Central memory CD8-positive, alpha-beta T cell (primary cell): ENCODE data around the gene SERINC5.
"Not testable (repeated sequence)": the region's sequence is repeated elsewhere in the genome, so short reads cannot be mapped to it uniquely, and the experiment has no call there.

Source experiments
- ATAC-seq: fragments of 150-1000 bp; cut with Tn5 transposase; replicated peaks from 2 replicates; pipeline ENCODE4 v1.10.0; 2022; ENCODE audit warnings: mild to moderate bottlenecking, moderate FRiP score, moderate number of reproducible peaks; ENCODE audit not compliant: poor library complexity, severe bottlenecking; ENCODE audit errors: extremely low read depth
- DNase-seq, 2 donors: peaks; one replicate each; pipeline ENCODE4 v3.0.0; 2021; ENCODE audit warnings: low spot score in 2 of 2
- H3K27ac Mint-ChIP-seq: one replicate; pipeline ENCODE4 v1.8.0; 2022; ENCODE audit warnings: low read depth, mild to moderate bottlenecking, moderate library complexity, mixed read lengths
- H3K27me3 Mint-ChIP-seq: one replicate; pipeline ENCODE4 v1.8.0; 2022; ENCODE audit warnings: mixed read lengths
- H3K36me3 Mint-ChIP-seq: one replicate; pipeline ENCODE4 v1.8.0; 2022; ENCODE audit warnings: mild to moderate bottlenecking, moderate library complexity, mixed read lengths; ENCODE audit not compliant: insufficient read depth
- H3K4me1 Mint-ChIP-seq: one replicate; pipeline ENCODE4 v1.8.0; 2022; ENCODE audit warnings: mixed read lengths
- H3K4me3 Mint-ChIP-seq: one replicate; pipeline ENCODE4 v1.8.0; 2022; ENCODE audit warnings: mild to moderate bottlenecking, moderate library complexity, mixed read lengths
- H3K9me3 Mint-ChIP-seq: one replicate; pipeline ENCODE4 v1.8.0; 2022; ENCODE audit warnings: mixed read lengths

The SERINC5 gene

DNA sequence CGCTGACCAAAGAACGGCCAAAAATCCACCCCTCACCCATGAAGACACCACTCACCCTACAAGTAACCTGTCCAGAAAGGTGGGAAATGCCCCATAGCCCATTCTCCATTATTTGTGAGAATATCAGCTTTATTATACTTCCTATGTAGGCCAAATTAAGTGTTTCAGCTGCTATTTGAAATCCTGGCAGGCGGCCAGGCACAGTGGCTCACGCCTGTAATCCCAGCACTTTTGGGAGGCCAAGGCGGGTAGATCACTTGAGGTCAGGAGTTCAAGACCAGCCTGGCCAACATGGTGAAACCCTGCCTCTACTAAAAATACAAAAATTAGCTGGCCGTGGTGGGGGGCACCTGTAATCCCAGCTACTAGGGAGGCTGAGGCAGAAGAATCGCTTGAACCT, 54.1 kb downstream of the SERINC5 start:
- not testable (repeated sequence) for ATAC-seq, H3K27ac Mint-ChIP-seq, DNase-seq, H3K27me3 Mint-ChIP-seq, H3K4me3 Mint-ChIP-seq, H3K9me3 Mint-ChIP-seq
- Mint-ChIP-seq H3K4me1 (peaks cover 37% of the 10 kb centered on the region), H3K36me3 (peaks cover 15% of the 10 kb centered on the region)

DNA sequence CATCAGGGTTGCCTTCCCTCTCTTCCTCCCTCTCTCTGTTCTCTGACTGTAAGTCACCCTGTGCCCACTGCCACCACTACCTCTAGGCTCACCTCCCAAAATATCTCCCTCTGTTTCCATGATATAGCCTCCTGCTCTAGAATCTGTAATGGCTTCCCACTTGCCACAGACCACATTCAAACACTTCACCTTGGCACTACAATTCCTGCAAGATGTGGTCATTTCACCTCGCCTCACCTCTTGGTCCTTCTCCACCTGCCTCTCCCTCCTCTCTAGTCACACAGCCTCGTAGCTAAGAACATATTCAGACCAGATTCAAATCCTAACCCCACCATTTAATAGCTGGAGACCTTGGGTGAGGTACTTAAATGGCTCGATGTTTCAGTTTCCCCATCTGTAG, 56.9 kb downstream of the SERINC5 start:
- Mint-ChIP-seq H3K4me3 (no peak overlapping the region), H3K36me3 (peaks cover 14% of the 10 kb centered on the region), H3K9me3 (no peaks in the 10 kb centered on the region), H3K4me1 (peaks cover 23% of the 10 kb centered on the region), H3K27ac (peak overlapping the region; percentile 54), H3K27me3 (no peaks in the 10 kb centered on the region)
- no peak for ATAC-seq
- no peak for DNase-seq

DNA sequence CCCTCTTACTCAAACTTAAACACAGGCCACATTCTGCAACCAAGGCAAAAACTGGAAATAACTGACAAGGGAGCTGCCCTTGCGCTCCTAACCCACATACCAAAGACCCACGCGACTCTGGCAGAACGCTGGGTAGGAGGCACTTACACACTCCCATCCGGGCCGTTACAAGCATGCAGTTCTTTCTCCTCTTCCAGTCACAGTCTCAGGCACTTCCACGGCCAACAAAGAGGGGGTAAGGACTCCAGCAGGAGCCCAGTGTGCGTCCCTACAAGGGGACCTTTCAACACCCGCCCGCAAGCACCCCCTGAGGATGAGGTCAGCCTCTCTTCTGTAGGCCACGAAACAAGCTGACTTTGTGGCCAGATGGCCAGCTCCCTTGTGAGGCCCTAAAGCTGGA, 57.4 kb downstream of the SERINC5 start:
- H3K27ac Mint-ChIP-seq: no peak overlapping the region
- DNase-seq: no peak
- H3K9me3 Mint-ChIP-seq: no peaks in the 10 kb centered on the region
- peaks cover 29% of the 10 kb centered on the region for H3K4me1 Mint-ChIP-seq
- no peak overlapping the region for H3K4me3 Mint-ChIP-seq
- H3K36me3 Mint-ChIP-seq: peaks cover 14% of the 10 kb centered on the region
- H3K27me3 Mint-ChIP-seq: no peaks in the 10 kb centered on the region
- ATAC-seq: no peak

DNA sequence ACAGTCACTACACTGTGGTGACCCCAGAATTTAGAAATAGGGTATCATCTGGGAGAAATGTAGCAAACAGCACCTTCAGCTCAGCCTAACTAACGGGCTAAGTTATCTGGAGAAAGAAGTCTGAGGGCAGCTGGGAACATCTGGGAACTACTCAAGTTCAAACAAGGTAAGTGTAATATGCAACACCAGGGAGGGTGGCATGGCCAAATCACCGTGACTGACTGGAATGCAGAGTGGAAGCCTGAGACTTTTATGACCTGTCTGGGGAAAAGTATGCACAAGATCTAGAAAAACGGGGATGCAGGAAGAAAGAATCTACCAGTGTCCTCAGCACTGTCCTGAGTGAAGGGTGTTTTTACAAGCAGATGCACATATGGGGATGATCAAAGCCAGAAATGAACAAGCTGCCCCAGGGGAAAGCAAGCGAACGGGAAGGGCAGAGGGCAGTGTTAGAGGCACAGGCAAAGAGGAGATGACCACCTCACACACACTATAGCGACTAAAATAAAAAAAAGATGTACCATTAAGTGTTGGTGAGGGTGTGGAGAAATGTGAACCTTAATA, 59.9 kb downstream of the SERINC5 start:
- Mint-ChIP-seq H3K4me1 (peaks cover 52% of the 10 kb centered on the region), H3K9me3 (no peaks in the 10 kb centered on the region), H3K4me3 (no peak overlapping the region), H3K36me3 (peaks cover 13% of the 10 kb centered on the region), H3K27me3 (no peaks in the 10 kb centered on the region), H3K27ac (no peak overlapping the region)
- no peak for ATAC-seq
- DNase-seq: no peak

DNA sequence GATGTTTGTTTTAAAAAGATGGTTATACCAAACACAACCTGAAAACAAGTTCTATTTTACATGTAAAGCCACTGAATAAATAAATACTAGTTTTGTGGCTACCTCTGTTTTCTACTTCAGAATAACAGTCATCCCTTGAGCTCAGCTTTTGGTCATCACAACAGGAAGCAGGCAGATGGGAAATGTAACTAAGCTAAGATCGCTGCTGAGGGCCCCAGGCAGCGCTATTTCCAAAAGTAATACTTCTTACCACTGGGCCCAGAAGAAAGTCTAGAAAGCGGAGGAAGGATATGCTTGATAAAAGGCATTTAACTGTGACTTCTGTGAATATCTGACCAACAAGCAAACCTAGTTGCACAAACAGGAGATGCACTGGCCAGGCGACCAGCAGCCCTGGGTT, 61.4 kb downstream of the SERINC5 start:
- no peak for DNase-seq
- Mint-ChIP-seq H3K36me3 (peaks cover 10% of the 10 kb centered on the region), H3K4me3 (no peak overlapping the region), H3K27ac (no peak overlapping the region), H3K9me3 (no peaks in the 10 kb centered on the region), H3K4me1 (peaks cover 62% of the 10 kb centered on the region), H3K27me3 (no peaks in the 10 kb centered on the region)
- no peak for ATAC-seq

DNA sequence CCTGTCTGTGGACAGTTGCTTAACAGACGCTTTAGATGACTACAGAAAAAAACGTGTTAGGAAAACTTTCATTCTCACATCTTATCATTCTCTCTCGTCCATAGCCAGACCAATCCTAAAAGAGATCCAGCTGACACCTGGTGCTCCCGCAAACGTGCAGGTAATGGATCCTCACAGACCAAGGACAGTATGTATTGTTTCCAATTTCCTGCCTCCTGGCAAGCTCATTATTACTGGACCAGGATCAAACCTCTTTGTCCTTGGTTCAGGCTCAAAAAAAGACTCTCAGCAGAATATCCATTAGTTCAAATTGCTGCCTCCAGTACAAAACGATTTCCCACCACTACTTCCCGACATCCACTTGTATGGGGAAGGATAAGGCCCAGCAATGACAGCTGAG, 62.4 kb downstream of the SERINC5 start:
- no peak for ATAC-seq
- Mint-ChIP-seq H3K27me3 (no peaks in the 10 kb centered on the region), H3K4me1 (peaks cover 61% of the 10 kb centered on the region), H3K4me3 (peak overlapping the region; percentile 53), H3K27ac (peak overlapping the region; percentile 74), H3K9me3 (no peaks in the 10 kb centered on the region), H3K36me3 (peaks cover 10% of the 10 kb centered on the region)
- DNase-seq: no peak

DNA sequence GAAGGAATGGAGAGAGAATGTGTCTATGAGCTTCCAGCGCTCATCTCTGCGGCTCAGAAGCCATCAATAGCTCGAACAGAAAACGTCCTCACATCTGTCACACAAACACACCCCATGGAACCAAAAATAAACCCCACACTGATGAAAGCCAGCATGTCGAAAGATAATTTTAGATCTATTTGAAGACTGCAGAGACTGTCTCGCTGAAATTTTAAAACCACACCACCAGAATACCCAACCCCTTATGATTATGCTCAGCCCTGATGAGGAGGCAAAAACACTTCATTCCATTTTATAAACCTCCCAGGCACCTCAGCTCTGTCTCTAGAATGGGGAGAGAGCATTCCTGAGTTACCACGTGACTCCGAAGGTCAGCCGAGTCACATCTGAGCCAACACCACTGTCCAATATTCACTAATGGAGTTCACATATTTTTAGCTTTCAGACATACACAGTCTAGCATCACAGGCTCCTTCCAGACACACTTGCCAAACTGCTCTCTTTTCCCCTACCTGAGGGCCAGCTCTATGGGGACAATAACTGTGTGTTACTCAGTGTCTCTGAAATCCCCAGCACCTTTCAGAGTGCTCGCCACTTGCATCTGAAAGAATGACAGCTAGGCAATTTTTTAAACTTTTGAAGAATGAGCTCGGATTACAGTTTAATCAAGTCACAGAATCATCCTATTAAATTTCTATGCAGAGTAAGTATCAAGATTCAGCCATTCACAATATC, 63.2 kb downstream of the SERINC5 start:
- Mint-ChIP-seq H3K36me3 (peaks cover 10% of the 10 kb centered on the region), H3K4me3 (peak overlapping the region; percentile 53), H3K4me1 (peaks cover 58% of the 10 kb centered on the region), H3K27me3 (no peaks in the 10 kb centered on the region), H3K9me3 (no peaks in the 10 kb centered on the region), H3K27ac (peak overlapping the region; percentile 74)
- DNase-seq: no peak
- peak; percentile 38 for ATAC-seq

DNA sequence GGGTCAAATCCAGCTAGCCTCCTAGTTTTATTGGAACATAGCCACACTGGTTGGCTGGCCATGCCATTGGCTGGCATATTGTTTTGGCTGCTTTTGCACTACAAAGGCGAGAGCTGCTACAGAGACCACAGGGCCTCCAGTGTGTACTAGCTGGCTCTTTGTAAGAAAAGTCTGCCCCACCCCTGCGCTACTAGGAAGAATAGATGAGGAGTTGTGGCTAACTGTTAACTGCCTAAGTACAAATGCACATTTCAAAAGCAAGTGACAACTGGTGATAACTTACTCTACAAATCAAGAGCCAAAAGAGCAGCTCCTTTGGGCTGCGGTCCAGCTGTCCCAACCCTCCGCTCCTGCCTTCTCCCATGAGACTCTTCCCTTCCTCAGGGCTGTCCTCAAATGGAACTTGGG, 63.9 kb downstream of the SERINC5 start:
- ATAC-seq (peak; percentile 73), DNase-seq (no peak)
- H3K27me3 Mint-ChIP-seq: no peaks in the 10 kb centered on the region
- H3K36me3 Mint-ChIP-seq: peaks cover 8% of the 10 kb centered on the region
- peaks cover 64% of the 10 kb centered on the region for H3K4me1 Mint-ChIP-seq
- H3K9me3 Mint-ChIP-seq: no peaks in the 10 kb centered on the region
- H3K27ac Mint-ChIP-seq: peak overlapping the region; percentile 74
- peak overlapping the region; percentile 53 for H3K4me3 Mint-ChIP-seq

DNA sequence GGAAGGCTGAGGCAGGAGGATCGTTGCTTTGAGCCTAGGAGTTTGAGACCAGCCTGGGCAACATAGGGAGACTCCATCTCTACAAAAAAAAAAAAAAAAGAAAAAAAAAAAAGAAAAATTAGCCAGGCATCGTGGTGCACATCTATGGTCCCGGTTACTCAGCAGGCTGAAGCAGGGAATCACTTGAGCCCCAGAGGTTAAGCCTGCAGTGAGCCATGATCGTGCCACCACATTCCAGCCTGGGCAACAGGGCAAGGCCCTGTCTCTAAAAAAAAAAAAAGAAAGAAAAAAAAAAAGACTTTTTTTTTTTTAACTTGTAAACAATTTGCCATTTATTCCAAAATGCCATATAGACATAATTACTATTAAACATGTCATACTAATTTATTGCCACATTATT, 64.5 kb downstream of the SERINC5 start:
- Mint-ChIP-seq H3K27me3 (no peaks in the 10 kb centered on the region), H3K36me3 (peaks cover 6% of the 10 kb centered on the region), H3K27ac (peak overlapping the region; percentile 82), H3K4me1 (peaks cover 69% of the 10 kb centered on the region), H3K4me3 (peak overlapping the region; percentile 53), H3K9me3 (no peaks in the 10 kb centered on the region)
- no peak for DNase-seq
- ATAC-seq: no peak

DNA sequence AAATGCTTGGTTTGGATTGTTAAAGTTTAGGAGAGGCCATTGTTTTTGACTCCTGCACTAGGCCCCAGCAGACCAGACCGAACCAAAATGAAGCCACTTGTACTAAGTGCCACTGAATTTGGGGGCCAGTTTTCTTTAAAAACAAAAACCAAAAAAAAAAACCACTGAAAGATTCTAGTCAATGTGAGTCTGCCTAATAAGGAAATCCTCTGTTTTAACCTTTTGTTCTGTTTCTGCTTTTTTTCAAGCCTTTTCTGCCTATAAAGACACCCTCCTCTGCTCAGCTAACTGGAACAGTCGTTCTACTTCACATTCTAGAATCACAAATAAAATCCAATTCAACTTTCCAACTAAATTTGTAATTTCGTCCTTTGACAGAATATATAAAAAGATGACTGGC, 64.9 kb downstream of the SERINC5 start:
- Mint-ChIP-seq H3K9me3 (no peaks in the 10 kb centered on the region), H3K36me3 (peaks cover 6% of the 10 kb centered on the region), H3K27me3 (no peaks in the 10 kb centered on the region), H3K27ac (peak overlapping the region; percentile 82), H3K4me3 (no peak overlapping the region), H3K4me1 (peaks cover 69% of the 10 kb centered on the region)
- DNase-seq (no peak), ATAC-seq (no peak)

DNA sequence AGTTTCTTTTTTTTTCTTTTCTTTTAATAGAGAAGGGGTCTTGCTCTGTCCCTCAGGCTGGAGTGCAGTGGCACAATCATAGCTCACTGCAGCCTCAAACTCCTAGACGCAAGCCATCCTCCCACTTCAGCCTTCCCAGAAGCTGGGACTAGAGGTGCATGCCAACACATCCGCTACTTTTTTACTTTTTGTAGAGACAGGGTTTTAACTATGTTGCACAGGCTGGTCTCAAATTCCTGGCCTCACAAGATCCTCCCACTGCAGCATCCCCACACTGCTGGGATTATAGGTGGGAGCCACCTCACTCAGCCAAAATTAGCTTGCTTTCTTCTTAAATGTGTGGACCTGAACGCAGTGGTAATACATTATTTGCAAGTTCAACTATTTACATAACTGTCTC, 66.1 kb downstream of the SERINC5 start:
- Mint-ChIP-seq H3K27ac (peak overlapping the region; percentile 82), H3K4me1 (peaks cover 74% of the 10 kb centered on the region), H3K27me3 (no peaks in the 10 kb centered on the region), H3K4me3 (peak overlapping the region; percentile 78), H3K9me3 (no peaks in the 10 kb centered on the region), H3K36me3 (peaks cover 7% of the 10 kb centered on the region)
- no peak for DNase-seq
- no peak for ATAC-seq

DNA sequence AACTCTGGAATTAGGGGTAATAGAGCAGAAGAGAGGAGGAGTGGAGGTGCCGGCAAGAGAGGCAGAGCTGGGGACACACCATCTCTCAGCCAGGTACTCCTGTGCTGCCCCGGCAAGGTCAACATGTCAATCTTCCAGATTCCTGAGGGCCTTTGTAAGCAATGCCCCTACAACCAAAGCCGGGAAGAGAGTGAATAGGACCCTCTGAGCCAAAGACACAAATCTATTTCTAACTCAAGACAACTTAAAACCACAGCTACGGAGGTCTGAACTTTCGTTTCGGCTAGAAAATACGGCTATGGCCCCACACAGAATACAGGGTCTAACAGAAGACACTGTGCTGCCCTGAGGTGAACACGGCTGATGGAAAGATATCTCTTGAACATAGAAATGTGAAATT, 66.6 kb downstream of the SERINC5 start:
- Mint-ChIP-seq H3K36me3 (peaks cover 7% of the 10 kb centered on the region), H3K4me3 (peak overlapping the region; percentile 78), H3K27me3 (no peaks in the 10 kb centered on the region), H3K27ac (peak overlapping the region; percentile 82), H3K9me3 (no peaks in the 10 kb centered on the region), H3K4me1 (peaks cover 77% of the 10 kb centered on the region)
- ATAC-seq (no peak), DNase-seq (no peak)

DNA sequence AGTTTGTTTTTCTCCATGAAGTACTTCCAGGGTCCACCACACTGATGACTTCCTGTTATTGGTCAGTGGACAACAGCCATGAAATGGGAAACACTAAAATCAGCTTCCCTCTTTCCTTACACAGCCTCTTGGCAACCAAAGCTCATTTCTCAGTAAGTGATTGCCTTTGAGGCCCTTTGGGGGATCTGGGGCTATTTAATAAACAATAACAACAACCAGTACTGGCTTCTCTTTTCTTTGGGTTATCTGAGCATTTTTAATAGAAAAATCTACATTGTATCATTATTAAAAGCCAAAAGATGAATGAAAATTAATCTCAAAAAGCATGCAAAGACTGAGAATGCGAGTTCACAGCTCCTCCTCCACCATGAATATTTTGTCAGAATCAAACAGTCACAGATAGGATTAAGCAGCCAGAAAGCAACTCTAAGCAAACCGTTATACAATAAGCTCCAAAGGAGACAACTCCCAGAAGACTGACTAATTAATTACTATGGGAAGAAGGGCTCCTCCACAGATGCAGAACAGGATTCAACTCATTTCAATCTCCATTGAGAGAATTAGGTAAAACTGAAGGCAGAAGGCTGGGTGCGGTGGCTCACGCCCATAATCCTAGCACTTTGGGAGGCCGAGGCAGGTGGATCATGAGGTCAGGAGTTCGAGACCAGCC, 68.3 kb downstream of the SERINC5 start:
- Mint-ChIP-seq H3K27ac (peak overlapping the region; percentile 82), H3K4me1 (peaks cover 77% of the 10 kb centered on the region), H3K9me3 (no peaks in the 10 kb centered on the region), H3K4me3 (peak overlapping the region; percentile 34), H3K36me3 (peaks cover 4% of the 10 kb centered on the region), H3K27me3 (no peaks in the 10 kb centered on the region)
- no peak for ATAC-seq
- DNase-seq: no peak
